CD1c-positive myeloid dendritic cell (primary cell): Measurements from ENCODE around the gene FHIT.

Experiments used
- DNase-seq: peaks from one replicate; pipeline ENCODE4 v3.0.0-alpha.2; 2016; ENCODE audit errors: extremely low spot score

Gene FHIT

GRCh38 chr3:60764870-60765269, 486.4 kb downstream of the FHIT start:
- no peak for DNase-seq

- peak; percentile 29 for DNase-seq
Measured at GRCh38 chr3:60760145-60760544, 491.1 kb downstream of the FHIT start.

- DNase-seq: peak; percentile 8
Measured at GRCh38 chr3:60759439-60759838, 491.8 kb downstream of the FHIT start.

GRCh38 chr3:60758831-60759230, 492.4 kb downstream of the FHIT start:
- DNase-seq: peak; percentile 32

- no peak for DNase-seq
Measured at GRCh38 chr3:60758171-60758570, 493.1 kb downstream of the FHIT start.

- no peak for DNase-seq
Measured at GRCh38 chr3:60757724-60758123, 493.5 kb downstream of the FHIT start.

- DNase-seq: no peak
Measured at GRCh38 chr3:60756241-60757030, 494.8 kb downstream of the FHIT start.

GRCh38 chr3:60755094-60755493, 496.2 kb downstream of the FHIT start:
- no peak for DNase-seq

- DNase-seq: no peak
Measured at GRCh38 chr3:60754617-60755016, 496.6 kb downstream of the FHIT start.

- no peak for DNase-seq
Measured at GRCh38 chr3:60752809-60753208, 498.4 kb downstream of the FHIT start.

- peak; percentile 15 for DNase-seq
Measured at GRCh38 chr3:60746695-60747416, 504.4 kb downstream of the FHIT start.

GRCh38 chr3:60746043-60746638, 505.1 kb downstream of the FHIT start:
- DNase-seq: no peak

- DNase-seq: no peak
Measured at GRCh38 chr3:60743631-60744164, 507.6 kb downstream of the FHIT start.

GRCh38 chr3:60742606-60743145, 508.6 kb downstream of the FHIT start:
- DNase-seq: no peak

GRCh38 chr3:60737633-60738399, 513.4 kb downstream of the FHIT start:
- DNase-seq: no peak

- no peak for DNase-seq
Measured at GRCh38 chr3:60730371-60730770, 520.9 kb downstream of the FHIT start.

- no peak for DNase-seq
Measured at GRCh38 chr3:60729056-60729455, 522.2 kb downstream of the FHIT start.

GRCh38 chr3:60728006-60728405, 523.2 kb downstream of the FHIT start:
- DNase-seq: no peak

GRCh38 chr3:60720736-60721135, 530.5 kb downstream of the FHIT start:
- no peak for DNase-seq

- DNase-seq: no peak
Measured at GRCh38 chr3:60716573-60716972, 534.7 kb downstream of the FHIT start.

- DNase-seq: no peak
Measured at GRCh38 chr3:60708191-60708975, 542.9 kb downstream of the FHIT start.
